Measurements from ENCODE around the gene ITLN1.

Gene ITLN1

DNA sequence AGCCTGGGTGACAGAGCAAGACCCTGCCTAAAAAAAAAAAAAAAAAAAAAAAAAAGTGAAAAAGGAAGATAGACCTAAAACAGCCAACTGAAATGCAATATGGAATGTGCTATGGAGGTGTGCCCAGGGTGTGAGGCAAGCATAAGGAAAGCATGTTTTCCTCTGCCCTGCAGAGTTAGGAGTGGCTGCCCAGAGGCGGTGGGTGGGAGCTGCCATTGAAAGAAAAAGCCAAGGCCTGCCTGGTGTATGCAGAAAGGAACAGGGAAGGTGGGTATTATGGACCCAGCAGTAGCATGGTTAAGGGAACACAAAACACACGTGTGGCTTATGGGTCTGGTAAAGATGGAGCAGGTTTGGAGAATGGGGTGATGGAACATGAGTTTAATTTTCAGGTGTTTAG is 31.2 kb downstream of the ITLN1 start:
- DNase-seq = no peak

DNA sequence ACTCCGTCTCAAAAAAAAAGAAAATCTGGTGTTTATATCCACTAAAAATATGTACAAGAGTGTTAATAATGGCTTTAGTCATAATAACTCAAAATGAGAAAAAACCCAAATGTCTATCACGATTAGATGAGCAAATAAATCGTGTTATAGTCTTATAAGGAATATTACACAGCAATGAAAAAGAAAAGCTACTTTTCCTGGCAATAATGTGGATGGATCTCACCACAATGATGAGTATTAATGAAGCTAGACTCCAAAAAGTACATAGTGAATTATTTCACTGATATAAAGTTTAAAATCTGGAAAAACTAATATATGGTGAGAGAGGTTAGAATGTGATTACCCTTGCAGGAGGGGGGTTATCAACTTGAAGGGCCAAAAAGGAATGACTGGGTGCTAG is 32.0 kb downstream of the ITLN1 start:
- no peak for DNase-seq

DNA sequence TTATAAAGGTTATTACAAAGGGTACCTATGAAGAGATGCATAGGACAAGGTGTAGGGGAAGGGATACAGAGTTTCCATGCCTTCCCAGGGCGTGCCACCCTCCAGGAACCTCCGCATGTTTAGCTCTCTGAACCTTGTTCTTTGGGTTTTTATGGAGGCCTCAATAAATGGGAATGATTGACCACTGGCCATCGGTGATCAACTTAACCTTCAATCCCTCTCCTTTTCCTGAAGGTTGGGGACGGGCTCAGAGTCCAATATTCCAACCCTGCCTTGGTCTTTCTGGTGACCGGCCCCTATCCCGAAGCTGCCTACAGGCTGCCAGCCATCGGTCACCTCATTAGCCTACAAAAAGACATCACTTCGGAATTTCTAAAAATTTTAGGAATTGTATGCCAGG is 34.0 kb downstream of the ITLN1 start:
- DNase-seq = no peak

DNA sequence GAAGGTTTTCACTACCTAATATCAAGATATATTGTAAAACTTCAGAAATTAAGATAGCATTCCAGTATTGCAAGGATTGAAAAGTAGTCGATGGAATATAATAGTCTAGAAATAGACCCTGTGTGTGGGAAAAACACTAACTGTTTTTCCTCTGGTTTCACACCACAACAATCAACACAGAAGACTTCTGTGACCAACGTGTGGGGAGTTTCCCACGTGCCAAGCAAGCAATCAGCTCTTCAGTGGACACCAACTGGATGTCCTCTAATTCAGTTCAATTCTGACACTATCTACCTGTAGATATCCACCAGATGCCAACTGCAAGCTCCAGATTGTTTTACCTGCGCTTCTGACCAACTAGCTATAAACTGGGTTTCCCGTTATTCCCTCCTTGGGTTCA is 34.4 kb downstream of the ITLN1 start:
- no peak for DNase-seq

DNA sequence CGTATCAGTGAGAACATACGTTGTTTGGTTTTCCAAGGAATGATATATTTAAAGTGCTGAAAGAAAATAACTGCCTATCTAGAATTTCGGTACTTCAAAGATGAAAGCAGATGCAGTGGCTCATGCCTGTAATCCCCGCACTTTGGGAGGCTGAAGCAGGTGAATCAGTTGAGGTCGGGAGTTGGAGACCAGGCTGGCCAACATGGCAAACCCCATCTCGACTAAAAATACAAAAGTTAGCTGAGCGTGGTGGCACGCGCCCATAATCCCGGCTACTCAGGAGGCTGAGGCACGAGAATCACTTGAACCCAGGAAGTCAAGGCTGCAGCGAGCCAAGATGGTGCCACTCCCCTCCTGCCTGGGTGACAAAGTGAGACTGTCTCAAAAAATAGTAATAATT is 38.7 kb downstream of the ITLN1 start:
- DNase-seq = no peak

DNA sequence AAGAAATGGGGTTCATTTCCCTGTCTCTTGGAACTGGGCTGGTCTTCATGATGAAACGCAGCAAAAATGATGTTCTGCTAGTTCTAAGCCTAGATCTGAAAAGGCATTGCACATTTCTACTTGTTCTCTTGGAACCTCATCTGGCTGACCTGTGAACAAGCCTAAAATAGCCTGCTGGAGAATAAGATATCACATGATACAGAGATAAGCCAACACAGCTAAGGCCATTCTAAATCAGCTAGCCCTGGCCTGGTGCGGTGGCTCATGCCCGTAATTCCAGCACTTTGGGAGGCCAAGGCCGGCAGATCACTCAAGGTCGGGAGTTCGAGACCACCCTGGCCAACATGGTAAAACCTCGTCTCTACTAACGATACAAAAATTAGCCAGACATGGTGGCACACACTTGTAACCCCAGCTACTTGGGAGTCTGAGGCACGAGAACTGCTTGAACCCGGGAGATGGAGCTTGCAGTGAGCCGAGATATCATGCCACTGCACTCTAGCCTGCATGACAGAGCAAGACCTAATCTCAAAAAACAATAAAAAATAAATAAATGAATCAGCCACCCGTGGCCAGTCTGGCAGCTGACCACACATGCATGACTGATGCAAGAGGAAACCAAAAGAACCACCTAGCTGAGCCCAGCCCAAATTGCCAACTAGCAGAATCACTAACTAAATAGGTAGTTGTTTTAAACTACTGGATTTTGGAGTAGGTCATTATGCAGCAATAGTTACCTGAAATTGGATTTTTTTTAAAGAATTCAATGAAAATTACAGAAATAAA is 40.3 kb downstream of the ITLN1 start:
- DNase-seq = no peak

DNA sequence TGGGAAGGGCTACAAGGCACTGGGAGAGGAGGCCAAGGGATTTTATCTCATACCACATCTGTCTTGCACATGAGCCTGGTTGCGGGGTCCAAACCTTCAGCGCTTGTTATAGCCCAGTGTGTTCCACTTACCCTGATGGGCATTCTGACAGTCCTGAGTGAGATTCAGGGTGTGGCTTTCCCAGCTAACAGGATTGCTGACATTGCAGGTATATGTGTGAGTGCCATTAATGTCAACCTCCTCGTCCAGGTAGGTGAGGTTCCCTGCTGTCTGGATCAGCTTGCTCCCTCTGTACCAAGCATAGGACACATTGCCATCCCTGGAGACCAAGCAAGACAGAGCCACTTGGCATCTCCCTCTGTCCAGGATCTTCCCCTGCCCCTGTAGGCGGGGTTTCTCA is 43.9 kb downstream of the ITLN1 start:
- no peak for DNase-seq

DNA sequence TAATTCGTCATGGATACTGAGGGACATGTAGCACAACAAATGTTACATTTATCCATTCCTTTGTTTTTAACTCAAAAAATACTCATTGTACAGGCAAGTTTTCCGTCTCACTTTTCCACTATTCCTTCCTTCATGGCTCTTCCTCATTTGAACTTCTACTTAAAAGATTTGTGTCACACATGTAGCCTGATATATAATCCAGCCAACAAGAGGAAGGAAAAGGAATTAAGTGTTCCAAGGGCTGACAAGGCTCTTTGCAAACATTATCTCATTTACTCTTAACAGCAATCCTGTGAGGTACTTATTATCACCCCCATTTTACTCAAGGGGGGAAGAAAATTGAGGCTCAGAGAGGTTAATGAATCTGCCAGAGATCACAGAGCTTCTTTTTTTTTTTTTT is 45.2 kb downstream of the ITLN1 start:
- no peak for DNase-seq

DNA sequence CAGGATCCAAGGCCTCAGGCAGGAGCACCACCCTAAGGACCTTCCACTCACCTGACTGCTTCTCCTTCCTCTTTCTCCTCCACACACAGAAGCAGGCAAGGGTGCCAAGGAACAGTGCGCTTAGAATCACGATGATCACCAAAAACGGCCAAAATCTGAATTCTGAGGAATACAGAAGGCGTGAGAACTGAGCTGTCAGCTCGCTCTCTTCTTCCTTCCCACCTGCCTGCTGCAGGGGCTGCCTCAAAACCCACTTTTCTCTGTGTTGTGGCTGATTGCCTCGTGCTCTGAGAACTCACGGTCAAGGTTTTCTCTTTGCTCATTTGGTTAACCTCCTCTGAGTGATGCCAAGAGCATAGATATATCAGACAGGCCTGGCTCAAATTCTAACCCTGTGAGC is 46.1 kb downstream of the ITLN1 start:
- DNase-seq = no peak

DNA sequence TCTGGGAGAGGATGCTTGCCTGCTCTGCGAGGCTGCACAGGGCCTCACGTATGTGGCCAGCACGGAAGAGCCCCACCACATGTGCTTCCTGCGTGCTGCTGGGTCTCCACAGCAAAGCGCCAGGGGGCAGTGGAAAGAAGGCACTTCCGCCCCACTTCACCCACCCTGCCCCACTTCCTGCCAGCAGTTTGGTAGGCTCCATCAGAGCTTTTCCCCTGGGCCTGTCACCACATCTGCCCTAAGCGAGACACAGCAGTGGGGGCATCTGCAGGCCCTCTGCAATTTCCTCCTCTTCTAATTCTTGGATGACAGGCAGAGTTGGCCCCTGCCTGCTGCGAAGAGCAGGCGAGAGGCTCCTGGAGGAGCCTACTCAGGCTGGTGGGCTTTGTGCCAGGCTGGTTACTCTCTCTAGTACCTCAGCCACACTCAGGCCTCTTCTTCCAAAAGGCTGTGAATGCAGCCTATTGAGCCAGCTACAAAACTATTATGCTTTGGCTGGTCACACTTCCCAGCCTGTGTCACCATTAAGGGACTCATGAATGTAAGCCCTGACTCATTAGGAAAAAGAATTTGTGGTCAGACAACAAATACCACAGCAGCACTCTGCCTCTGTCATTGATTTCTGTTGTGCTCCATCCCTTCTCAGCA is 47.3 kb downstream of the ITLN1 start:
- DNase-seq = peak; percentile 83

DNA sequence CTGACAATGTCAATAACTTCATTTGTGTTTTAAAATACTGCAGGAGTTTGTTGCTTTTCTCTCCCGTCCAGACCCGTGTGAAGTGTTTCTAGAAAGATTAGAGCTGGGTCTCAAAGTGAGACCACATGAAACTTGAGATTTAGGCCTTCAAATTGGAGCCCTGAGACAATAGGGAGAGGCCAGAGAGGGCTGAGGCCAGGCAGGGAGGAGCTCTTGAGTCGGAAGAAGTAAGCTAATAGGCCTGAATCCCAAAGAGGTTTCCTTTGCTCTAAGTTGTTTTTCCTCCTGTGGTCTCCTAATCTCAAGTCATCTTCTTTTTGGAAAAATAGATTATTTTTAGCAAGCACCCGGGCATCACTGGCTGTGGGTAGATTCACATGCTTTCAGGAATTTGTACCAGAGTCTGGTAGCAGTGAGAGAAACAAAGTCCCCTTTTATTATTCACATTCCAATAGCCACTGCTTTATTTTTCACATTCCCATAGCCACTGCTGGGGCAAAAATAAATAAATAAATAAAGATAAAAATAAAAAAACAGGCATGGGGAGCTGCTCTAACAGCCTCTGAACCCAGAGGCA is 47.9 kb downstream of the ITLN1 start:
- no peak for DNase-seq

DNA sequence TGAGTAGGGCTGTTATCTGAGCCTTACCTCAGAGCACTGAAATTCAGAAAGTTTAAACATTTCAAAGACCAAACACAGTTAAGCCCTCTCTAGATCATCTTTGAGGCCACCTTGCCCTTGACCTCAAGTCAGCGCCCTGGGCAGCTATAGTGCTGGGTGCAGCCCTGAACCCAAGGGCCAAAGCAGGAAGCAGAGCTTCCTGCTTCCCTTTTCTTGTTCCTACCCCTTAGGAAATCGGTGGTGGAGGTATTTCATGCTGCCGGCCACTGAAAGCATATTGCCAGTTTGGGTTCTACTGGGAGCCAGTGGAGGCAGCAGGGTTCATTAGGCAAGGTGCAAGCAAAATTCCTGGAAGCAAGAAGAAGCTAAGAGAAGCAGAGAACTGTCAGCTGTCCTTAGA is 48.4 kb downstream of the ITLN1 start:
- no peak for DNase-seq

DNA sequence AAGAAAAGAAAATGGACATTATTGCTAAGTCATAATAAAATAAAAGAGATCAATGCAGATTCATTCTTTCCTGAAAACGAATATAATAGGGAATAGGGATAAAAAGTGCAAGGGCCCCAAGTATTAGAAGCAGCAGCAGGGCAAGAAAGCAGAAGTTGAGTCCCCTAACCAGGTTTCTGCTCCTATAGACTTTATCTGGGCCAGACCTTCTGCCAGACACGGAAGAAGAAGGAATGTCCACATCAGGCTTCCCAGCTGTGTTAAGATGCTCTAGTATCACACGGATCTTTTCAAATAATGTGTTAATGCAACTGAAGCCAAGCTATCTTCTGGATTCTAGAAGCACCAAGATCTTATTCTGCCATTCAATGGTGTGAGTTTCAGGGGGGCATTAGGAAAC is 49.2 kb downstream of the ITLN1 start:
- DNase-seq = no peak

DNA sequence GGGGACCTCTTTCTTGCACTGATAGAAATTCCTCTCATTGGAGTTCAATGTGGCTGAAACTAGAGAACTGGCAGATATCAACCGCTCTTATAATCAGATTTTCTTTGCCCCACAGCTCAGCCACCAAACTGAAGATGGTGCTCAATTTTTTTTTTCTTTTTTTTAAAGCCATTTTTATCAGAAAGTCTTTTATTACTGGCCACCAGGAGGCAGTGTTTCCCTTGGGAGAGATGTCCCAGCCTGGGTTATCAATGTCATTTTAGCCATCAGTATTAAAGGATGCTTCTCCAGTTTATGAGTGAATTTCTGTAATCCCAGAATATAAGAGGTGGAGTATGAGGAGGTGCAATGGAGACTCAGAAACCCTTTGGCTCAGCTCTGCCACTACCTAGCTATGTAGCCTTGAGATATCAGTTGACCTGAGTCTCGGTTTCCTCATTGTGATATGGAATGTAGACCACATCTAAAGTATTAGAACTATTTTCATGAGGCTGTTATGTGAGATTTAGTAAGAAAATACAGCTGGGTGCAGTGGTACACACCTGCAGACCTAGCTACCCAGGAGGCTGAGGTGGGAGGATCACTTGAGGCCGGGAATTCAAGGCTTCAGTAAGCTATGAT is 49.9 kb downstream of the ITLN1 start:
- DNase-seq = no peak

DNA sequence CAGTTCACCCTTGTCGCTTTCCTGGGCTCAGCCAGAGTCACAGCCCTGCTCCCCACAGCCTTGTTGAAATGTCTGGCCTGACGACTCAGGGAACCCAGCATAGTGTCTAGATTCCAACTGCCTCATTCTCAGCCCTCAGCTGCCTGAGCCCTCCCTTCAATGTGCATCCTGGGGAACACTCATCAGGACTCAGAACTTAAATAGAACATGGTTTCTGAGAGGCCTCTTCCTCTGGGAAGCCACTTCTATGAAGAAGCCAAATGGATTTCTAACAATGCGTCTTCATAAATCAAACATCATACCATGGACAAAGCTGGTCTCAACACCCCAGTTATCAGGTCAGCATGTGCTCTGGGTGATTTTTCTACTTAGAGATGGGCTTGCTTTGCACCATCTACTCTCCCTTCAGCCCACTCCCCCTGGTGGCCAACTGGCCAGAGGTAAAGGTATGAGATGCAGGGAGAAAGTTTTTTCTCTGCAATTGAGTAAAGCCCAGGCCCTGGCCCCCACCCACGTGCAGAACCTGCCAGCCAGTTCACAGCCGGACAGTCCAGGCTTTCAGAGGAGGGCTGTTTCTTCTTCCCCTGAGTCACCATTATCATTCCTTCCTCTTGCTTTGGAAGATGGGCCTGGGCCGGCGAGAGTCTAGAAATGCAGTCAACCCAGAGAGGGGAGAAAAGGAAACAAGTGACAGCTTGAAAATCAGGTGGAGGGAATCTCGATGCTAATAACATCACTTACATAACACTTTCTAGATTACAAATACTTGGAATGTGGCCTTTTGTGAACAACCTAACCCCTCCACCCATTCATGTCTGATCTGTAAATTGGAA is 54.4 kb downstream of the ITLN1 start:
- DNase-seq = peak; percentile 59

DNA sequence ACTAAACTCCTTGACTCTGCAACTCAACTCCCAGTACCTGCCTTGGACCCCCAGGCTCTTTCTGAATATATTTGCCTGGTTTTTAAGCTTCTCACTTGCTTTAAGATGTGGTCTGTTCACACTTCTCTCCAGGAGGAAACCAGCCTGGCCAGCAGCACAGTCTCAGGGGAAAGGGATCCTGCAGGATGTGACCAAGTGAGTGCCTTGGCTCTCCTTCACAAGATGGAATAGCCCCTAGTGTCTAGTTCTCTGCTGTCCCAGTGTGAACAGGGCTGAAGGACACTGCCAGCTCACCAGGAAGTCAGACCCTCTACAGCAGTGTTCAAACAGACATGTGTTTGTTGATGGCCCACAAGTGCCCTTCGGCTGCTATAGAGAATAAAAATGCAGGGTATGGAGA is 55.2 kb downstream of the ITLN1 start:
- DNase-seq = no peak

DNA sequence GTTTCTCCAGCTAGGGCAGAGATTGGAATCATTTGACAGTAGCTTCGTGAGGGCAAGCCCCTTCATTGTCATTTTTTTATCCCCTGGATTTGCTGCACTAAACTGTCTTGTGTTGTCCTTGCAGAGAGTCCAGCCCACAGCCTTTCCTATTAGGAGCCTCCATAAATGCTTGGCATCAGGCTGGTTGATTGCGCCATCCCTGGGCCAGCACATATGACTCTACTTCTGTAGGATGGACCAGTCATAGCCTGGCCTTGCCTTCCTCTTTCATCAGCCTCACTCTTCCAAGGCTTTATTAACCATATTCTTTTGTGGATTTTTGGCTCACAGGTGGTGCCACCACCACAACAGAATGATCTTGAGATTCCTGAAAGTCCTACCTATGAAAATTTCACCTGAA is 57.6 kb downstream of the ITLN1 start:
- no peak for DNase-seq

DNA sequence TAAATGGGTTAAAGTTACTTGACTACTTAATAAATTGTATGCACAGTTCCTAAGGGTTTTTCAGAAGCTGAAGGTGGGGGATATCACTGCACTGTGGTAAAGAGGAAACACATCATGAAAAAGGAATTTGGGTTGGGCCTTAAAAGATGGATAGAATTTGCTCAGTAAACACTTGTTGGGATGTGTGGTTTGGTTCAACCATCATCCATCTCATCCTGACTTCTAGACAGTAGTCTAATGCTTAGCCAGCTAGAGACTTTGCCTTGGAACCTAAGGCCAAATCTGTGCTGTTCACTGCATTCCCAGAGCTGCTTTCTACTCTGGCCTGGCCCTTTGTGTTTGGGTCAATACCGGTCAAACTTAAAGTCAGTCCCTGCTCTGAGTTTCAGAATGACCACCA is 58.4 kb downstream of the ITLN1 start:
- no peak for DNase-seq

Measured in activated effector memory CD4-positive, alpha-beta T cell treated with Interleukin-2 at 50 U/mL for 16 hours (primary cell).